GM19395 (cell line): ENCODE measurements around the gene DAD1.

ENCODE experiments used
- ATAC-seq: cut with Tn5 transposase; IDR thresholded peaks from one replicate; pipeline ENCODE4 v1.9.1; 2021; ENCODE audit warnings: mild to moderate bottlenecking, moderate library complexity; ENCODE audit not compliant: unreplicated experiment

DAD1 gene

GRCh38 chr14:22539831-22540230, 49.2 kb downstream of the DAD1 start:
- ATAC-seq, result no peak

GRCh38 chr14:22538671-22539228, 50.3 kb downstream of the DAD1 start:
- no peak for ATAC-seq

GRCh38 chr14:22537436-22538310, 51.4 kb downstream of the DAD1 start:
- no peak for ATAC-seq

GRCh38 chr14:22536853-22537338, 52.1 kb downstream of the DAD1 start:
- peak; percentile 77 for ATAC-seq

GRCh38 chr14:22535916-22536315, 53.1 kb downstream of the DAD1 start:
- ATAC-seq, result no peak

- no peak for ATAC-seq
Measured at GRCh38 chr14:22535126-22535525, 53.9 kb downstream of the DAD1 start.

GRCh38 chr14:22534547-22534946, 54.5 kb downstream of the DAD1 start:
- ATAC-seq, result no peak

GRCh38 chr14:22533739-22534359, 55.2 kb downstream of the DAD1 start:
- ATAC-seq, result no peak

- no peak for ATAC-seq
Measured at GRCh38 chr14:22533057-22533704, 55.8 kb downstream of the DAD1 start.

- no peak for ATAC-seq
Measured at GRCh38 chr14:22532345-22533056, 56.5 kb downstream of the DAD1 start.

- ATAC-seq, result peak; percentile 86
Measured at GRCh38 chr14:22531451-22532344, 57.3 kb downstream of the DAD1 start.

DNA sequence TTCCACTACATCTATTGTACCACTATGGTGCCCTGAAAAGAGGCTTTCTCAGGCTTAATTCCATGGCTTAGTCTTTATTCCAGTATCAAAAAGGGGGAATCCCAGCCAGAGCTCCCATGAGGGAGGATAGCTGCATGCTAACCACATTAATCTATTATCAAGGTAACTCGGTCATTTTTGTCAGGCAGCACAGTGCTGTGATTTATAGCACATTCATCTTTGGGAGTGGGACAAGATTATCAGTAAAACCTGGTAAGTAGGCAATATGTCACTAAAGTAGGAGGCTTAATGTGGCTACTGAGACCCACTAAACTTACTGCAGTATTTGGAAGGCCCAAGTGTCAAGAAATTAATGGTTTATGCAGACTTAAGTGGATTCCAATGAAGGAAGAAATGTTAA, 58.9 kb downstream of the DAD1 start:
- ATAC-seq, result no peak

- ATAC-seq, result no peak
Measured at GRCh38 chr14:22526744-22527143, 62.3 kb downstream of the DAD1 start.

GRCh38 chr14:22526218-22526617, 62.8 kb downstream of the DAD1 start:
- no peak for ATAC-seq

DNA sequence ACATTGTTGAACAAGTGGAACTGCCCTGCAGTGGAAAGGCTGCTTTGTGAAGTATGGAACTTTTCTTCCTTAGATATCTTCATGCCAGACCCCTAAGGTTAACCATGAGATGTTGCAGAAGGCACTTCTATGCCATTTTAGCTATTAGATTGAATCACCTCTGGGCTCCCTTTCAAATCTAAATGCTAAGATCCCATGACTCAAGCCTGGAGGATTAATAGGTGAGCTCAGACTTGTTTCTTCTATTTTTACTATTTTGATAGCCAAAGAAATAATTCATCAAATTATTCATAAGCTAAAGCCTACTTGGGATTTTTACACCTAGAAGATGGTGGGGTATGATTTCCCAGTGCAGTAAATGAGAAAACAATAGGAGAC, 64.3 kb downstream of the DAD1 start:
- no peak for ATAC-seq

GRCh38 chr14:22524115-22524783, 64.8 kb downstream of the DAD1 start:
- ATAC-seq, result no peak

GRCh38 chr14:22523283-22523682, 65.7 kb downstream of the DAD1 start:
- ATAC-seq, result no peak

- ATAC-seq, result no peak
Measured at GRCh38 chr14:22522466-22522957, 66.5 kb downstream of the DAD1 start.
